Esophagus muscularis mucosa (tissue), 4 donors: ENCODE data around the gene DLX5.

Experiments used
- EP300 ChIP-seq: sonication (generic); formaldehyde crosslinking; IDR thresholded peaks from one replicate; pipeline ENCODE4 v1.6.1; 2017; ENCODE audit warnings: antibody characterized with exemption
- POLR2A ChIP-seq: fragments of 450-650 bp; IDR thresholded peaks from one replicate; pipeline ENCODE4 v1.6.1; 2017; ENCODE audit warnings: antibody characterized with exemption, moderate library complexity, mild to moderate bottlenecking, low read depth
- POLR2AphosphoS5 ChIP-seq, 2 donors: sonication (generic); formaldehyde crosslinking; IDR thresholded peaks; one replicate each; pipeline ENCODE4 v1.6.1; 2017; ENCODE audit warnings: antibody characterized with exemption in 2 of 2
- TF ChIP-seq, protein P1 (sequence below), 3 experiments: fragments of 200-600 bp in 2 of 3; fragments of 450-650 bp in 1 of 3; sonication (generic) in 2 of 3; IDR thresholded peaks; one replicate each; pipeline ENCODE4 v1.5.1; 2017 to 2019; ENCODE audit warnings: antibody characterized with exemption in 3 of 3, mild to moderate bottlenecking in 2 of 3, moderate library complexity in 1 of 3

DNA sequence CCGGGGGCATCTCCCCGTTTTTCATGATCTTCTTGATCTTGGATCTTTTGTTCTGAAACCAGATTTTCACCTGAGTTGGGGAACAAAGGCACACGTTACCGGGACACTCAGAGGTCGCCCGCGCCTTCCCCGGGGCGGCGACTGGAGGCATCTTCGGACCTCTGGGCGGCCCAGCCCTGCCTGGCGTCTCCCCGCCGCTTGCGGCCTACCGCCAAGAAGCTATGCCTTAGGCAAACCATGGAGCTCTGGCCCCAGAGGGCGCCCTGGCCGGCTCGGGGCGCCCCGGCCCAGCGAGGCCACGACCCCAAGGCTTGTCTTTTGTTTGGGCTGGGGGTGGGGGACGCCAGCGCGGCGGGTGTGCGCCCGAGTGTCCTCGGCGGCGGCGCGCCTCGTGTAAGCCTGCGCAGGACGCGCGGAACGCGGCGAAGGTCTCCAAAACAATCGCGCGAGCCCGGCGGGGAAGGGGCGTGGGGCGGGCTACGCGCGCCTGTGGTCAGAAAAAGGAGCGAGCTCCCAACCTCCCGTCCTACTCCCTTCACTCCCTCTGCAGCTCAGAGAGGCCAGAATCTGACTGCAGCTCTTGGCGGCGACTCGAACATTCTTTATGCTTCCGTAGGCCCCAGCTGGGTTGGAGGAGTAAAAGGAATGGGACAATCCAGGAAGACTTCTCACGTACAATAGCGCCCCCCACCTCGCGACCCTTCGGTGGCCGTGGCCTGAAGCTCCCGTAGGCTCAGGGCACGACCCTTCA lies 3.5 kb downstream of the DLX5 start:
- TF ChIP-seq EP300: no peak
- TF ChIP-seq, protein P1, sequence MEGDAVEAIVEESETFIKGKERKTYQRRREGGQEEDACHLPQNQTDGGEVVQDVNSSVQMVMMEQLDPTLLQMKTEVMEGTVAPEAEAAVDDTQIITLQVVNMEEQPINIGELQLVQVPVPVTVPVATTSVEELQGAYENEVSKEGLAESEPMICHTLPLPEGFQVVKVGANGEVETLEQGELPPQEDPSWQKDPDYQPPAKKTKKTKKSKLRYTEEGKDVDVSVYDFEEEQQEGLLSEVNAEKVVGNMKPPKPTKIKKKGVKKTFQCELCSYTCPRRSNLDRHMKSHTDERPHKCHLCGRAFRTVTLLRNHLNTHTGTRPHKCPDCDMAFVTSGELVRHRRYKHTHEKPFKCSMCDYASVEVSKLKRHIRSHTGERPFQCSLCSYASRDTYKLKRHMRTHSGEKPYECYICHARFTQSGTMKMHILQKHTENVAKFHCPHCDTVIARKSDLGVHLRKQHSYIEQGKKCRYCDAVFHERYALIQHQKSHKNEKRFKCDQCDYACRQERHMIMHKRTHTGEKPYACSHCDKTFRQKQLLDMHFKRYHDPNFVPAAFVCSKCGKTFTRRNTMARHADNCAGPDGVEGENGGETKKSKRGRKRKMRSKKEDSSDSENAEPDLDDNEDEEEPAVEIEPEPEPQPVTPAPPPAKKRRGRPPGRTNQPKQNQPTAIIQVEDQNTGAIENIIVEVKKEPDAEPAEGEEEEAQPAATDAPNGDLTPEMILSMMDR (IDR thresholded peaks at IDR 0.05): no peak
- no peak for TF ChIP-seq POLR2A
- no peak for TF ChIP-seq POLR2AphosphoS5 (IDR thresholded peaks at IDR 0.05)
